NCI-H2081 (cell line): Measurements from ENCODE around the gene OTULIN.

Experiments used
- DNase-seq, 2 experiments: peaks; one replicate each; lab custom pipeline; 2025; lab: John Stamatoyannopoulos, UW

OTULIN gene

GRCh38 chr5:14696851-14697250 is 32.3 kb downstream of the OTULIN start:
- no peak for DNase-seq

GRCh38 chr5:14698495-14698894 is 34.0 kb downstream of the OTULIN start:
- DNase-seq = no peak

- DNase-seq = no peak
Measured at GRCh38 chr5:14699159-14699558, 34.6 kb downstream of the OTULIN start.

- DNase-seq = no peak
Measured at GRCh38 chr5:14699807-14700400, 35.4 kb downstream of the OTULIN start.

- DNase-seq = no peak
Measured at GRCh38 chr5:14700478-14701436, 36.2 kb downstream of the OTULIN start.

- DNase-seq = no peak
Measured at GRCh38 chr5:14701556-14701955, 37.0 kb downstream of the OTULIN start.

GRCh38 chr5:14702238-14702839 is 37.8 kb downstream of the OTULIN start:
- DNase-seq = no peak

GRCh38 chr5:14705556-14705955 is 41.0 kb downstream of the OTULIN start:
- DNase-seq = no peak

GRCh38 chr5:14706615-14707021 is 42.1 kb downstream of the OTULIN start:
- DNase-seq = no peak

GRCh38 chr5:14707811-14708390 is 43.4 kb downstream of the OTULIN start:
- DNase-seq = no peak

GRCh38 chr5:14708551-14708950 is 44.0 kb downstream of the OTULIN start:
- no peak for DNase-seq

- DNase-seq = no peak
Measured at GRCh38 chr5:14710313-14710994, 45.9 kb downstream of the OTULIN start.

GRCh38 chr5:14712131-14712530 is 47.6 kb downstream of the OTULIN start:
- no peak for DNase-seq

- no peak for DNase-seq
Measured at GRCh38 chr5:14712666-14713065, 48.1 kb downstream of the OTULIN start.

GRCh38 chr5:14713476-14714390 is 49.2 kb downstream of the OTULIN start:
- no peak for DNase-seq

GRCh38 chr5:14714706-14715105 is 50.2 kb downstream of the OTULIN start:
- DNase-seq = peak in 1 of 2 experiments; percentile 27

GRCh38 chr5:14715481-14715880 is 51.0 kb downstream of the OTULIN start:
- DNase-seq = no peak

- DNase-seq = no peak
Measured at GRCh38 chr5:14716755-14717752, 52.5 kb downstream of the OTULIN start.

- no peak for DNase-seq
Measured at GRCh38 chr5:14718778-14719177, 54.3 kb downstream of the OTULIN start.
